Stimulated activated CD4-positive, alpha-beta T cell treated with anti-CD3 and anti-CD28 coated beads, Interleukin-4, amount 100 ng/mL, for 1 hour (primary cell): Measurements from ENCODE around the gene GALNT13.

Experiments
- DNase-seq: peaks from one replicate; pipeline ENCODE4 v3.0.0-alpha.2; 2020

Gene GALNT13

DNA sequence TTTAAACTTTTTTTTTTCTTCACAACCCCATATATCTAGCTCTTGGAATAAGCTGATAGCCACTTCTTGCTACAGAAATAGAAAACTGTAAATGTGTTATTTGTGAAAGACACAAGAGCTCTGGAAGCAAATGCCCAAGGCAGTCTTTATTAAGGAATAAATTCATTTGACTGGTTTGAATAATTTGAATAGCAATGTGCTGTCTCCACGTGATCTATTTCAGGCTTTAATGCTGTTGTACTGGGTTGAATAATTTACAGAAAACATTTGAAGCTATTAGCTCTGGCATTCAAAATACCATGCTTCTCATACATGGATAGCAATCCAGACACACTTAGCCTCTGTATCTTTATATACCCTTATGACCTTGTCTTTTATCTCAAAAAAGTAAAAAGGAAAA, 460.1 kb downstream of the GALNT13 start:
- no peak for DNase-seq

DNA sequence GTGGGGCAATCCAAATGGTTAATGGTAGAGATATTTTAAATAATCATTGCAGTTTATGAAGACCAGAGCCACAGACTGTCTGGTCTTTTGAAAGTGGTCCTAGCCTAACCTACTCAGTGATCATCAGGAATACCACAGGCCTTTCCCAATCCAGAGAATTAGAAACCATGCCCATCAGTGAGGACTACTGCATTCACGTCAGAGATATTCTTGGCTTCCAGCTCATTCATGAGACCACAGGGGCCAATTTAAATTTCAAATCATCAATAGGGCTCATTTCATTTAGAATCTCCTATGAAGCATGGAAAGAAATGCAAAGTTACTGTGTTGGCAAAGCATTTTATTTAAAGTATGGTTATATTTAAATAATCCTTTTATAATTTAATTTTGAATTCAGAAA, 464.5 kb downstream of the GALNT13 start:
- no peak for DNase-seq

GRCh38 chr2:154338352-154338967, 466.7 kb downstream of the GALNT13 start:
- no peak for DNase-seq

GRCh38 chr2:154343282-154343681, 471.6 kb downstream of the GALNT13 start:
- no peak for DNase-seq

- DNase-seq = no peak
Observed at GRCh38 chr2:154350911-154351310, 479.2 kb downstream of the GALNT13 start.

DNA sequence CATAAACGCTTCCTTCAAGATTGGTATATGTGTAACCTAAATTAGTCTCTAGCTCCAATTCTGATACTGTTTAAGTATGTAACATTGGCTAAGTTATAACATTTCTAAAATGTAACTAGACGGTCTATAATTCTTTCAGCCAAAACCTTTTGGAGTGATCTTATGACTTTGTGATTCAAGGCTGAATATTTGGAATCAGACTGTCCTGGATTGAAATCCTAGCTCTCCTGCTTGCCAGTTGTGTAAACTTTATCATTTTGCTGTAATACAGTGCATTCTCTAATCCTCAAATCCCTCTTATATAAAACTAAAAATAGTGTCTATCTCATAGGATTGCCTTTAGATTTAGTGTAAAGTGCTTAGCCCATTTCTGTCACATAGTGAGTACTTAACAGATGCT, 489.6 kb downstream of the GALNT13 start:
- no peak for DNase-seq

DNA sequence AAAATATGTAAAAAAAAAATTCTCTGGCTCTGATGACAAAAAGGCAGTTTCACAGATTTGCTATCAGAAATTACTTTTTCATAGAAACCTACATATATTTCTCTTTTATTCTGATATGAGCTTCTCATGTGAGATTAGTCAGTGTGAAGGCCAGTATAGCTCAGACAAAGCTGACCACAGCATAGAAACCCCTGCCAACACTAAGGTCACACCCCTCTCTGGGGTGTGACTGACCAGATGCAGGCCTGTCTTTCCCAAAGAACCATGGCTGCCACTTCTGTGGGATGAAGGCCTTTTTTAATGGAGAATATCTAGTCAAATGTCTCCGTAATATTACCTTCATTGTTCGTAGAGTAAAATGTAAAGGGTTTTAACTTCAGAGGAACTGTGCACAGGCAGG, 496.4 kb downstream of the GALNT13 start:
- no peak for DNase-seq

- DNase-seq = no peak
Observed at GRCh38 chr2:154370873-154371272, 499.2 kb downstream of the GALNT13 start.

DNA sequence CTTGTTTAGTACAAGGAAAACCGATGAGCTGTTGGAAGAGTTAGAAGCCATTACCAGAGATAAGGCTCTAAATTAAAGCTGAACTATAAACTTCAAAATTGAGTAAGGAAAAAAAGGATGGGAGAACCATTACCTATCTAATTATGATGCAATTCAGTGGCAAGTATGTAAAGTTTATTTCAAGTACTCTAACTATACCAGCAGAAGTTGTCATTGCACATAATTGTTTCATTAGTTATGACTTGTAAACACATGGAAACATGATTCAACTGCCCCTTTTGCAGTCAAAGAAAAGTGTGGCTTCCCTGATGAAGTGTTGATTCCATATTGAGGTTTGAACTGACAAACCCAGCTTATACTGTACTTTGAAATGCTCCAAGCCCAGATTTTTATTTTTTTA, 502.7 kb downstream of the GALNT13 start:
- no peak for DNase-seq

- no peak for DNase-seq
Observed at GRCh38 chr2:154375579-154375931, 503.8 kb downstream of the GALNT13 start.

DNA sequence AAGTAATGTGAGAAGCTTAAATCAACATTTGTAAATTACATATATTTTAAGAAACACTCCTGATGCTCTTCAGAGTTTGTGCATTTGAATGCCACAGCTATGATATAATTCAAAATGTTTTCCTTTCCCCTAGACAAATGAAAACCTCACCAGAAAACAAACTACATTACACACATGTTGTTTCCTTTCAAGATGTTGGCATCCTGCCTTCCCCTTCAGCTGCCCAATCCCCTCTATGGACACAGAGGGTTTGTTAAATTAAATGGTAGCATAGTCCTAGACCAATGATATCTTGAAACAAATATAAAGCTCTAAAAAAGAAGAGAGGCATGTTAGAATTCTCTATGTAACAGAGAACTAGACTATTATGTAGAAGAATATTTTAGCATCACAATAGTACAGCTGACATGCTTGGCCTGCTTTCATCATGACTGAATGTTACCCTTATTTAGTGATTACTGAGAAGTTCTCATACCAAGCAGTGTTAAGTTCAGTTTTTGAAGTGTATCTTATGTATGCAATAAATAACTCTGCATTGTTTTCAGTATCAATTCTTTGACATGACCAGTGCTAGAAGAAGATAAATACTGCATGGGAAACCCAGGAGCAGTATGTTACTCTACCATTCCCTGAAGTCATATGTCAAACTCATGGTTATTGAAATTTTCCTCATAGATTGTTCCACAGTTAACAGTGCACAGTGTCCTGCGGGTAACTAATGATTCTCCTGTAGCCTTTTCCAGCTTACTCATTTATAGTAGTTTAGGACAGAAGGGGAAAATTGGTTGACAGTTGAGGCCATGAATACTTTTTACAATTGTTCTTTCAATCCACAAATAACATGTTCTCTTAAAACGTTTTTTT, 510.4 kb downstream of the GALNT13 start:
- DNase-seq = no peak

- no peak for DNase-seq
Observed at GRCh38 chr2:154386186-154386585, 514.5 kb downstream of the GALNT13 start.

GRCh38 chr2:154391051-154391450, 519.3 kb downstream of the GALNT13 start:
- no peak for DNase-seq

GRCh38 chr2:154392256-154392655, 520.5 kb downstream of the GALNT13 start:
- no peak for DNase-seq

GRCh38 chr2:154394600-154394999, 522.9 kb downstream of the GALNT13 start:
- DNase-seq = no peak

- DNase-seq = no peak
Observed at GRCh38 chr2:154400563-154401290, 529.0 kb downstream of the GALNT13 start.

DNA sequence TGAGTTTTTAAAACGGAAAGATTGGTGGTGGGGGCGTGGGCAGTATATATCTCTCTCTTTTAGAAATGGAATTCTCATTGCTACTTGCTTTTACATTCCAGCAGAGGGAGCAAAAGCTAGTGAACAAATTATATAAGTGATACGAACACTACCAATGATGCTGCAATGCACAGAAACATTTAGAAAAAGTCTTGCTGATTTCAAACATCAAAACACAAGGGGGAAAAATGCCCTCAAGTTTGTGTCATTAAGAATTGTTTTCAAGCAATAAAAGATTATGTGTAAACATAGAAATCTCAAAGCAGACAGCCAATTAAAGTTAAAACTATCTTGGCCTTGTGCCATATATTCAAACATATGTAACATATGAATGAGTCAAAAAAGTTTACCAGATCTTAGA, 530.5 kb downstream of the GALNT13 start:
- no peak for DNase-seq

GRCh38 chr2:154403242-154403790, 531.6 kb downstream of the GALNT13 start:
- DNase-seq = no peak

- DNase-seq = no peak
Observed at GRCh38 chr2:154408786-154409185, 537.1 kb downstream of the GALNT13 start.

- DNase-seq = no peak
Observed at GRCh38 chr2:154422251-154422650, 550.5 kb downstream of the GALNT13 start.

DNA sequence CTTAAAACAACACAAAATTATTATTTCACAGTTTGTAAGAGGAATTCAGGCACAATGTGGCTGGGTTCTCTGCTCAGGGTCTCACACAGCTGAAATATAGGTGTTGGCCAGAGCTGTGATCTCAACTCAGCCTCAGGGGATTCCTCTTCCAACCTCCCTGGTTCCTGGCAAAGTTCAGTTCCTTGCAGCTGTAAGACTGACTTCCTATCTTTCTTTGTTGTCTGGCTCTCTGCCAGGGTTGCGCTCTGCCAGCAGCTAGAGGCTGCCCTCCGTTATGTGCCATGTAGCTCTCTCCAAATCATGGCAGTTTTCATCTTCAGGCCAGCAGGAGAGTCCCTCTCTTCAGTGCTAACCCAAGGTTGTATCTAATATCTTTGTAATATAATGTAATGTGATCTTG, 554.3 kb downstream of the GALNT13 start:
- DNase-seq = no peak

GRCh38 chr2:154427453-154427852, 555.7 kb downstream of the GALNT13 start:
- no peak for DNase-seq

- no peak for DNase-seq
Observed at GRCh38 chr2:154428022-154428421, 556.3 kb downstream of the GALNT13 start.

DNA sequence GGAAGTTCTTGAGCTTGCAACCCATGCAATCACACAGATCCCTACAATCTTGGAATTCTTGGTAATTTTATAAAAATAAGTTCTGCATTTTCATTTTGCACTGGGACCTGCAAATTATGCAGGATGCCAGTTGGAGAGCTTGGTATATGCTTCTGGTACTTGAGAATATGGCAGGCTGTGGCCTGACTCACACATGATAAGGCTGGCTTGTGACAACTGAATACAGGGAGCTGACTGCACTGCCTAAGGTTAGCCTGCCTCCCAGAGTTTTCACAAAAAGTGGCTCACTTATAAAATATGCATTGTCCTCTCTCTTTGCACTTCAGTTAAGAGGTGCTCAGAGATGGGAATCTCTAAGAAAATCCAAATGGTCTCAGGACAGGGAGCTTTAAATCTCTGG, 561.3 kb downstream of the GALNT13 start:
- no peak for DNase-seq
